Measurements from ENCODE around the gene CHD3. TPM values are rescaled to one million over a fixed set of nuclear protein-coding genes. Genes with fewer than 3 reads are reported as not detected.

CHD3 gene
- total and polyA plus RNA-seq, 2 of the 13 experiments (the other 11 are each of a cell fraction or from before 2014, with no cell fraction given): 2.7 to 3.7 TPM

- TF ChIP-seq ZNF740 (CRISPR knock-in tag; IDR thresholded peaks at IDR 0.05) (no peak; the same call in 1 of the 2 replicates), ATF1 (CRISPR knock-in tag; IDR thresholded peaks at IDR 0.05) (no peak), SAFB2 (CRISPR knock-in tag; IDR thresholded peaks at IDR 0.05; ENCODE audit: borderline replicate concordance, low read depth) (no peak), BORCS8-MEF2B (CRISPR knock-in tag; IDR thresholded peaks at IDR 0.05) (peak; percentile 91), ZBTB7A (CRISPR knock-in tag; IDR thresholded peaks at IDR 0.05) (peak; percentile 72; the same call in 1 of the 2 replicates), TAF15 (IDR thresholded peaks at IDR 0.05; ENCODE audit: low read depth, low read length, poor library complexity, severe bottlenecking) (no peak), ZNF879 (CRISPR knock-in tag; IDR thresholded peaks at IDR 0.05) (peak; percentile 93), ZNF777 (CRISPR knock-in tag; IDR thresholded peaks at IDR 0.05) (peak; percentile 64; the same call in 1 of the 2 replicates), MAFK (conservative IDR thresholded peaks at IDR 0.05 in 1 of 2, IDR thresholded peaks at IDR 0.05 in 1 of 2; ENCODE audit: low read length in 2 of 2) (no peak), ZNF34 (CRISPR knock-in tag; IDR thresholded peaks at IDR 0.05; ENCODE audit: borderline replicate concordance) (no peak), SOX6 (IDR thresholded peaks at IDR 0.05) (no peak), SOX6 (CRISPR knock-in tag; IDR thresholded peaks at IDR 0.05) (peak; percentile 44), RARG (CRISPR knock-in tag; IDR thresholded peaks at IDR 0.05; ENCODE audit: low read depth) (no peak), SRF (IDR thresholded peaks at IDR 0.05; ENCODE audit: low read depth, low read length) (no peak), ZNF768 (CRISPR knock-in tag; IDR thresholded peaks at IDR 0.05) (no peak; the same call in 1 of the 2 replicates), SAP130 (CRISPR knock-in tag; IDR thresholded peaks at IDR 0.05; ENCODE audit: low read depth) (peak; percentile 47; the same call in 1 of the 2 replicates), ZNF646 (CRISPR knock-in tag; IDR thresholded peaks at IDR 0.05) (no peak), MAX (IDR thresholded peaks at IDR 0.05) (peak; percentile 97), TEAD2 (CRISPR knock-in tag; IDR thresholded peaks at IDR 0.05) (peak; percentile 97), CHD2 (IDR thresholded peaks at IDR 0.05; ENCODE audit: low read depth, low read length) (no peak), HOXA3 (CRISPR knock-in tag; IDR thresholded peaks at IDR 0.05) (peak; percentile 81), KAT8 (CRISPR knock-in tag; IDR thresholded peaks at IDR 0.05) (peak; percentile 59), HIC2 (CRISPR knock-in tag; IDR thresholded peaks at IDR 0.05; ENCODE audit: low read depth) (no peak)
These were observed 27.2 kb downstream of the CHD3 start, which contains the start of gene RNF227 (continued) for GRCh38 chr17:7915611-7916384.
